ENCODE results near the gene PTBP3. TPM values are rescaled to one million over a fixed set of nuclear protein-coding genes. Genes with fewer than 3 reads are reported as not detected.

PTBP3 gene
- total RNA-seq, 1 donor from 2014 or later = 94.0 TPM

DNA sequence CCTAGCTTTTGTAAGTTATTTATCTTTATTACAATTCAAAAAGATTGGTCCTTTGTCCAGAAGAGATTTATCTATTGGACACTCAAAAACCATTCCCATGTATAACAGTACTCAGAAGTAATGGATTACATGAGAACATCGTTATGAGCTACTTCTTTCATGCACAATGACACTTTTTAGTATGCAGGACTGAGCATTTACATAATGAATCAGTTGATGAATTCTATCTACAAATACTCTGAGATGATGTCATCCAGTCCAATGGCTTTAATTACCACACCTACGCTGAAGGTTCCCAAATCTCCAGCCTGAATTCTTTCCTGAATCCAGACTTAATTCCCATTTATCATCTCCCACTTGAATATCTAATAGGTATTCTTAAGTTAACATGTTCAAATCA lies 75.3 kb downstream of the PTBP3 start:
- Mint-ChIP-seq H3K27me3 (ENCODE audit: unreplicated experiment) (peaks cover 3% of the 10 kb centered on the region), H3K4me3 (ENCODE audit: unreplicated experiment) (no peak overlapping the region), H3K27ac (ENCODE audit: unreplicated experiment) (no peak overlapping the region), H3K36me3 (ENCODE audit: low read depth, unreplicated experiment) (peaks cover 7% of the 10 kb centered on the region), H3K4me1 (ENCODE audit: unreplicated experiment) (no peaks in the 10 kb centered on the region), H3K9me3 (ENCODE audit: unreplicated experiment) (no peaks in the 10 kb centered on the region)
- no peak for DNase-seq (ENCODE audit: low spot score)
- TF ChIP-seq, protein P1, sequence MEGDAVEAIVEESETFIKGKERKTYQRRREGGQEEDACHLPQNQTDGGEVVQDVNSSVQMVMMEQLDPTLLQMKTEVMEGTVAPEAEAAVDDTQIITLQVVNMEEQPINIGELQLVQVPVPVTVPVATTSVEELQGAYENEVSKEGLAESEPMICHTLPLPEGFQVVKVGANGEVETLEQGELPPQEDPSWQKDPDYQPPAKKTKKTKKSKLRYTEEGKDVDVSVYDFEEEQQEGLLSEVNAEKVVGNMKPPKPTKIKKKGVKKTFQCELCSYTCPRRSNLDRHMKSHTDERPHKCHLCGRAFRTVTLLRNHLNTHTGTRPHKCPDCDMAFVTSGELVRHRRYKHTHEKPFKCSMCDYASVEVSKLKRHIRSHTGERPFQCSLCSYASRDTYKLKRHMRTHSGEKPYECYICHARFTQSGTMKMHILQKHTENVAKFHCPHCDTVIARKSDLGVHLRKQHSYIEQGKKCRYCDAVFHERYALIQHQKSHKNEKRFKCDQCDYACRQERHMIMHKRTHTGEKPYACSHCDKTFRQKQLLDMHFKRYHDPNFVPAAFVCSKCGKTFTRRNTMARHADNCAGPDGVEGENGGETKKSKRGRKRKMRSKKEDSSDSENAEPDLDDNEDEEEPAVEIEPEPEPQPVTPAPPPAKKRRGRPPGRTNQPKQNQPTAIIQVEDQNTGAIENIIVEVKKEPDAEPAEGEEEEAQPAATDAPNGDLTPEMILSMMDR (IDR thresholded peaks at IDR 0.05; ENCODE audit: unreplicated experiment) = no peak

GRCh38 chr9:112252194-112252593 lies 81.2 kb downstream of the PTBP3 start:
- Mint-ChIP-seq H3K9me3 (ENCODE audit: unreplicated experiment) (no peaks in the 10 kb centered on the region), H3K4me1 (ENCODE audit: unreplicated experiment) (no peaks in the 10 kb centered on the region), H3K36me3 (ENCODE audit: low read depth, unreplicated experiment) (no peaks in the 10 kb centered on the region), H3K27me3 (ENCODE audit: unreplicated experiment) (peaks cover 3% of the 10 kb centered on the region), H3K27ac (ENCODE audit: unreplicated experiment) (no peak overlapping the region), H3K4me3 (ENCODE audit: unreplicated experiment) (no peak overlapping the region)
- TF ChIP-seq, protein P1 (IDR thresholded peaks at IDR 0.05; ENCODE audit: unreplicated experiment) = no peak
- no peak for DNase-seq (ENCODE audit: low spot score)

- Mint-ChIP-seq H3K27ac (ENCODE audit: unreplicated experiment) (no peak overlapping the region), H3K4me3 (ENCODE audit: unreplicated experiment) (no peak overlapping the region), H3K4me1 (ENCODE audit: unreplicated experiment) (no peaks in the 10 kb centered on the region), H3K9me3 (ENCODE audit: unreplicated experiment) (no peaks in the 10 kb centered on the region), H3K27me3 (ENCODE audit: unreplicated experiment) (peaks cover 1% of the 10 kb centered on the region), H3K36me3 (ENCODE audit: low read depth, unreplicated experiment) (no peaks in the 10 kb centered on the region)
- TF ChIP-seq, protein P1 (IDR thresholded peaks at IDR 0.05; ENCODE audit: unreplicated experiment) = no peak
- no peak for DNase-seq (ENCODE audit: low spot score)
Measured at GRCh38 chr9:112249277-112249676, 84.1 kb downstream of the PTBP3 start.

GRCh38 chr9:112248722-112249121 lies 84.7 kb downstream of the PTBP3 start:
- Mint-ChIP-seq H3K4me1 (ENCODE audit: unreplicated experiment) (no peaks in the 10 kb centered on the region), H3K27me3 (ENCODE audit: unreplicated experiment) (no peaks in the 10 kb centered on the region), H3K27ac (ENCODE audit: unreplicated experiment) (no peak overlapping the region), H3K4me3 (ENCODE audit: unreplicated experiment) (no peak overlapping the region), H3K9me3 (ENCODE audit: unreplicated experiment) (no peaks in the 10 kb centered on the region), H3K36me3 (ENCODE audit: low read depth, unreplicated experiment) (no peaks in the 10 kb centered on the region)
- TF ChIP-seq, protein P1 (IDR thresholded peaks at IDR 0.05; ENCODE audit: unreplicated experiment) = no peak
- no peak for DNase-seq (ENCODE audit: low spot score)

DNA sequence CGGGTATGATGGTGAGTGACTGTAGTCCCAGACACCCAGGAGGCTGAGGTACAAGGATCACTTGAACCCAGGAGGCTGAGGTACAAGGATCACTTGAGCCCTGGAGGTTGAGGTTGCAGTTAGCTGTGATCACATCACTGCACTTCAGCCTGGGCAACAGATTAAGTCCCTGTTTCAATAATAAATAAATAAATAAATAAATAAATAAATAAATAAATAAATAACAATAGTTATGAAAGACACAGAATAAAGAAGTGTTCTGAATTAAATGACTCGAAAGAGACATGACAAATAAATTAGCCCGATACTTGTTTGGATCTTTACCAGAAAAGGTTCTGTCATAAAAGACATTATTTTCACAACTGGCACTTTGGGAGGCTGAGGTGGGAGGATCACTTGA lies 86.3 kb downstream of the PTBP3 start:
- Mint-ChIP-seq H3K4me1 (ENCODE audit: unreplicated experiment) (no peaks in the 10 kb centered on the region), H3K27me3 (ENCODE audit: unreplicated experiment) (no peaks in the 10 kb centered on the region), H3K9me3 (ENCODE audit: unreplicated experiment) (no peaks in the 10 kb centered on the region), H3K4me3 (ENCODE audit: unreplicated experiment) (no peak overlapping the region), H3K27ac (ENCODE audit: unreplicated experiment) (no peak overlapping the region), H3K36me3 (ENCODE audit: low read depth, unreplicated experiment) (no peaks in the 10 kb centered on the region)
- TF ChIP-seq, protein P1 (IDR thresholded peaks at IDR 0.05; ENCODE audit: unreplicated experiment) = no peak
- DNase-seq (ENCODE audit: low spot score) = no peak

All from endothelial cell (in vitro differentiated cells).